GM19351 (cell line): ENCODE results near the gene NLGN1.

Source experiments
- ATAC-seq: cut with Tn5 transposase; IDR thresholded peaks from one replicate; pipeline ENCODE4 v1.9.1; 2021; ENCODE audit warnings: mild to moderate bottlenecking, moderate library complexity; ENCODE audit not compliant: unreplicated experiment

NLGN1 gene

DNA sequence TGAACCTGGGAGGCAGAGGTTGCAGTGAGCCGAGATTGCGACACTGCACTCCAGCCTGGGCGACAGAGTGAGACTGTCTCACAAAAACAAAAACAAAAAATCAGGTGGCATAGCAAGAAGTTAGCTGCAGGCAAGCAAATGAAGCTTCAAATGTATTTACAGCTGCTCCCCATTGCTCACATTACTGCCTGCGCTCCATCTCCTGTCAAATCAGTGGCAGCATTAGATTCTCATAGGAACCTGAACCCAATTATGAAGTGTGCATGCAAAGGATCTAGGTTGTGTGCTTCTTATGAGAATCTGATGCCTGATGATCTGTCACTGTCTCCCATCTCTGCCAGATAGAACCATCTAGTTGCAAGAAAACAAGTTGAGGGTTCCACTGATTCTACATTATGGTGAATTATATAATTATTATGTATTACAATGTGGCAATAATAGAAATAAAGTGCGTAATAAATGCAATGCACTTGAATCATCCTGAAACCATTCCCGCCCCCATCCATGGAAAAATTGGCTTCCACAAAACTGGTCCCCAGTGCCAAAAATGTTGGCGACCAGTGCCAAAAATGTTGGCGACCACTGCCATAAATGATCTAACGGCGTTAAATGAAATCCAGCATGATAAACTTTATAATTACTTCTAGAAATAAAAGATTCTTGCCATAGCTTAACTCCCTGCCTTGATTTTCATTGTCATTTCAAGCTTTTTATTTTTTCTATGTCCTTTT lies 844.9 kb downstream of the NLGN1 start:
- no peak for ATAC-seq

DNA sequence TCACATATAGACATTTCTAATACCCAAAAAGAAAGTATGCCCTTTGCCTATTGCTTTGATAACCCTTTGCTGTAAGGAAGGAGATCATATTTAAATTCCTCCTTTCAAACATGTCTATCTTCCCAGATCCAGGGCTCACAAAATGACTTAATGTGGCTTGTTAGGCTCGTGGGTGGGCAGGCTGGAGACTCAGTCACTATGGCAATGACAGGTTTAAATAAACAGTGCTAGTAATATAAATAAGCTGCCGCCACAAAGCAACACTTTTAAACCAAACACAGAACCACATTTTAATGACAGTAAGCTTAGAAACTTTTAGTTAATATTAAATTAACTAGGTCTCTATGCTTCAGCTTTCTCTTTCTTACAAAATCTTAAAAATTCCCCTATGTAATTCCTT lies 845.6 kb downstream of the NLGN1 start:
- ATAC-seq, result no peak

DNA sequence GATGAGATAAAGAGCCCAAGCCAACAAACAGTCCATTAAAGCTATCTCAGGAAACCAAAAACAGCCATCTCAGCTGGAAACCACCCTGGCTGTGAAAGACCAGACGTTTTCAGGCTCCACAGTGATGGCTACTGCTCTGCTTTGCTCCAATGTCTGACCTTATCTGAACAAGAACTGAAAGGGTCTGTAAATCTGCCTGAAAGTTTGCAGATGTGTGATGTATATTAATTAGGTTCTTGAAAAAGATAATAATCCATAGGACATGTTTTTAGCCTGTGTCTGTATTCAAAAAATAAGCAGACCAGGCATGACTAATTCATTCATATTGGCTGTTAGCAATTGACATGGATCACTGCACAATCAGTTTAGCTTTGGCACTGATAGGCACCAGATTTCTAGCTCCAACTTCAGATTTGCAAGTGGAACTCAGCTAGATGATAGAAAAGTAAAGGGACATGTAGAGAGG lies 850.2 kb downstream of the NLGN1 start:
- no peak for ATAC-seq

DNA sequence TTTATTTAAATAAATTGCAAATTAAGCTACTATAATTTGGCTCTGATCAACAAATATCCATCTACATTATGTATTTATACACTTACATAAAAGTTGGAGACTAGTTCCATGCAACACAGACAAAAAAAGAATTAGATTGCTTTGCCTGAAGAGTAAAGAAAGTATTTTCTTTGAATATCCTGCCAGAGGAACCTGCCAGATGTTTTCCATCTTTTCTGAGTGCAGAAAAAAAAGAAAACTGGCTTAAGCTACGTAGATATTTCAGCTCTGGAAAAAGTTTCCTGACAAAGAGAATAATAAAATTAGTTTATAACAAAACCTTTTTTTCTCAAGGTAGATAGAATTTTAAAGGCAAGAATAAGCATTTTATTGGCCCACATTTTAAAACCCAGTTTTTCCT lies 854.1 kb downstream of the NLGN1 start:
- ATAC-seq, result no peak

DNA sequence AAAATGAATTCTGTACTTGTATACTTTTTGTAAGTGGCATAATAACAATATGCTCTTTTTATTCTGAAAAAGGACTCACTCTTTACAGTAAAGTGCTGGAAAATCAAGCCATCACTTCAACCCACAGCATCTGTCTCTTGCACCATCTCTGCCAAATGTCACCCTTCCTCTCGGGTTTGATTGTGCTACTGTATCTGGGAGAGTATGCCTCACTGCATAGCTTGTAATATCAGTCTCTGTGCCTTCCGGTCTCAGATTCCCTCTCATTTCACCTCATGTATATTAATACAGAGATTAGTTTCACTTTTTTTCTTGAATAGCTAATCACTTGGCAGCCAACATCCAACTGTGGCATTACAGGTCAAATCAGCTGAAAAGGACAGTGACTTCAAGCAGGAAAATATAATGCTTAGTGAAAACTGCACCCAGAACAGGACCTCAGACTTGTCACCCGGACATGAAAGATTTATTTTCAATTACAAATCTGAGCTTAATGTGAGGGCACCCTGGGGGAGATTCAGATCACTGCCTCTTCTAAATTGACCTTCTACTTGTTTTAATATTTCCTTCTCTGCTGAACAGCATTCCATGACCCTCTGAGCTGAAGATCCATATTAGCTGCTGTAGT lies 855.8 kb downstream of the NLGN1 start:
- no peak for ATAC-seq

DNA sequence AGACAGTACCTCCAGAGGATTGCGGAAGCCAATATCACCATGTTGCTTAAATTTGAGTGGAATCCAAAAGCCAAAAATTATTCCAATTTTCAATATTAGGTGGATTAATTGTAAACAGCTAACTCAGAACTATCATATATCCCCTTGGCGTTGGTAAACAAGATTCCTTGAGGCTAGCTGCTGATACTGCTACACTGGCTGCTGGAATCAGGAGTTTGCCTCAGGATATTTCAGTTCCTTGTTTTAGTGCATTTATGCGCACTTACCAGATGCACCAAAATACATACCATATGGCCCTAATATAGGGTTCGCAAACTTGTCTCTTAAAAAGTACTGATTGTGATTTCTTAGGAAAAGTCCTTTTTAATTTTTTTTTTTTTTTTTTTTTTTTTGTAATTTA lies 856.4 kb downstream of the NLGN1 start:
- ATAC-seq, result no peak

DNA sequence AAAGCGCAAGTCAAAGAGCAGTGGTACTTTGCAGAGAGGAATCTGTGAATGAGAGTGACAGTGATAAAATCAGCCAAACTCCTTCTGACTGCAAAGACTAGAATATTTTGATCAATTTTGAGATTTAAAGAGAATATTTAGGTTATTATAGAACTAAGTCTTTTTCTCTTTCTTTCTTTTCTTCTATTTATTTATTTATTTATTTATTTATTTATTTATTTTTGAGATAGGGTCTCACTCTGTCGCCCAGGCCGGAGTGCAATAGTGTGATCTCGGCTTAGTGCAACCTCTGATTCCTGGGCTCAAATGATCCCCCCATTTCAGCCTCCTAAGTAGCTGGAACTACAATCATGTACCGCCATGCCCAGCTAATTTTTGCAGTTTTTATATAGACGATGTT lies 857.9 kb downstream of the NLGN1 start:
- ATAC-seq, result no peak

DNA sequence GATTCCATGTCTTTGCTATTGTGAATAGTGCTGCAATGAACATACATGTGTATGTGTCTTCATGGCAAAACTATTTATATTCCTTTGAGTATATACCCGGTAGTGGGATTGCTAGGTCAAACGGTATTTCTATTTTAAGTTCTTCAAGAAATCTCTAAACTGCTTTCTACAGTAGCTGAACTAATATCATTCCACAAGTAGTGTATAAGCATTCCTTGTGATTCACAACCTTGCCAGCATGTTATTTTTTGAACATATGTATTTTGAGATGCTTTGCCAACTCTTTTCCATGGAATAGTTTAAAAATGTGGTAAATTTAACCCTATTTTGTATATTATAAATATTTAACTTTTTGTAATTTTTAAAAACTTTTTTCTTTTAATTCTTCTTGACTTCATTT lies 868.9 kb downstream of the NLGN1 start:
- ATAC-seq, result no peak

DNA sequence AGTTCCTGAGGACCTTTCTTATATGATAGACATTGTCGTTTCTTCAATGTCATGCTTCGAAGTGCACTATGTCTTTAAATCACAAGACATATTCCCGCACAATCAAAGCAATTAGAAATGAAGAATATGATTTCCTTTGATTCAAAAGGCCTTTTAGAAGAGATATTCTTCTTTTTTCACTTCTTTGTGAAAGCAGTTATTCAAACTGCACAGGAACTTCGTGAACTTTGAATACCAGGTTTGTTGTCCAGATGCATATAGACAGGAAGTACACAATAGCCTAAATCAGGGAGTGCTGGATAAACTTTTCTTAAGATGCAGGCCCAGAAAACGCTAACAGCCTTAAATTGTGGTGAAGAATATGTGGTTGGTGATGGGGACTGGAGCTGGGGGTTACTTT lies 870.5 kb downstream of the NLGN1 start:
- no peak for ATAC-seq

DNA sequence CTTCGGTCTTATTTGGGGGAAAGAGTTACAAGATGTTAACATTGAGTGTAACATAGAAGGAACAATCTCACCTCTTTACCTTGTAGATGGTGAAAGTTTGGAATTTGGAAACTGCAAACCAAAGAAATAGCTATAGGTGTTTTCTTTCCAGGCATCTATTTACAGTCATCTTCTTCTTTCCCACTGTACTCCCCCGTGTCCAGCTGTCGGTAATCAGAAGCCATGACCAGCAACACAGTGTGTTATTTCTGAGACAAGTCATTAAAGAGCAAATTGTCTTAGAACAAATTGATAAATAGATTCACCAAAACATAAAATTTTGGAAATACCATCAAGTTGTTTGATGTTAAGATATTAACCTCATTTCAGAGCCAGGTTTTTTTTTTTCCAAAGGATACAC lies 871.0 kb downstream of the NLGN1 start:
- no peak for ATAC-seq

DNA sequence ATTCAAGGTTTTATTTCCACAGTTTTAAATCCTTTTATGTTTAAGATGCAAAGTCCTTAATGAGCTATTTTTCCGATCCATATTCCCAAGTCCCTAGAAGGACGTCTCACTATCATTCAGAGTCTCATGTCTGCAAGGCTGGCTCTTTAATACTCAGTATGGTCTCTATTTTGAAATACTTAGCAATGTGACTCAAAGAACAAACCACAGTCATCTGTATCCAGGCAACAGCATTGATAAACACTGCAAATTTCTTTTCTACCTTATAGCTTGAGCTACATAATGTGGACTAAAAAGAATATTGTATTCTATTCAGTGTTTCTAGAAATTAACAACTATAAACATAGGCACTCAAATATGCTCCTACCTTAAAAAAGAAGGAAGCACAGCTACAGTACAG lies 873.3 kb downstream of the NLGN1 start:
- ATAC-seq, result no peak

DNA sequence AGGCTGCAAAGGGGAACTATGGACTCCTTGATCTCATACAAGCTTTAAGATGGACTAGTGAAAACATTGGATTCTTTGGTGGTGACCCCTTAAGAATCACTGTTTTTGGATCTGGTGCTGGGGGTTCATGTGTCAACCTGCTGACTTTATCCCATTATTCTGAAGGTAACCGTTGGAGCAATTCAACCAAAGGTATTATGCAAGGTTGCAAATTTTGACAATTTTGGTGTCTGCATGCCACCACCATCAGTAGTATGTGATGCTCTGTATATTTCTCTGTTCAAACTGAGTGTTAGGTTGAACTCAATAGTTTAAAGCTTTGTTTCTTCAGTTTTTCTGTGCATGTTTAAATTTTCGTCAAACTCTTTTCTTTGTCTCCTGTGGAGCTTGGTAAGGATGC lies 877.8 kb downstream of the NLGN1 start:
- no peak for ATAC-seq

DNA sequence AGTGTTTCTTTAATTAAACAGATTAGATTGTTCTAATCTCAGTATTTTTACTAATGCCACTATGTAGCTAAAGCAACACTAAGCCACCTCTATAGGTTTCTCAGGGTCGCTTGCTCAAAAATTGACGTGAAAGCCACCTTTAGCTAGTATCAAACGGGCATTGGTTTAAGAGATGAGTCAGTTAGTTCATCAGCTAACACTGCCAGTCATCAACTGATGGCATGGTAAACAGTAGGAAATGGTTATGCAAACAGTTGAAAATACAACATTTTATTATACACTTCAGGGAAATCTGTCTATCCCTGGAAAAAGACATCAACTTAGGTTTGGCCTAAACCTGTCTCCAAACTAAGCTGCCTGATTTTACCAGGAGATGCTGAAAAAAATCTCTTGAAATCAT lies 879.3 kb downstream of the NLGN1 start:
- ATAC-seq, result no peak

DNA sequence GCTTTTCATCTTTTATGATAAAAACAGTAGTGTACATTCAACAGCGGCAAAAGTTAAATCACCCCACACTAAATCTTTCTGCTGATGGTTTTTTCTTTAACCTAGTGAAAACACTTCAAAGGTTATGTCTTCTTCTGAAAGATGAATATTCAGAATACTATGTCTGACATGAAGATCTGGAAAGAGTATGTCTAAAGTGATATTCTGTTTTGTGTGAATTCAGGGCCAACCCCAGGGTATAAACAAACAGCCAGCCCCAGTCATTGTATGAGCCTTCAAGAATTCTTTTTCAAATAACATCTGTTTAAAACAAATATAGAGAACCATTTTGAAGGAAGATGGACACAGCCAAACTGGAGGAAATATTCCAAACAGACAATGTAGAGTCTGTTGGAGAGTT lies 880.5 kb downstream of the NLGN1 start:
- ATAC-seq, result no peak

DNA sequence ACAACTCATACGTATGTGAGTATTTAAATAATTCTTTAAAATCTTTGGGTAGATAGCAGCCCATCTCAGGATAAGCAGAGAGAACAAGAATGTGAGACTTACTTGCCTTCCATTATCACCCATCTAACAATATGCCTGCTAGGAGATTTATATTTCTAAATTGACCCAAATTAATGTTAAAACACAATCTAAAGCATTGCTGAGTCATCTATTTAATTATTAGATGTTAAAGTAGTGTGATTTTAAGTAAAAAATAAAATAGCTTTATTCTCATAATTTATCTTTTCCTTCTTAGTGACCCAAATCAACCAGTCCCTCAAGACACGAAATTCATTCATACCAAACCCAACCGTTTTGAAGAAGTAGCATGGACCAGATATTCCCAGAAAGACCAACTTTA lies 882.6 kb downstream of the NLGN1 start:
- no peak for ATAC-seq

DNA sequence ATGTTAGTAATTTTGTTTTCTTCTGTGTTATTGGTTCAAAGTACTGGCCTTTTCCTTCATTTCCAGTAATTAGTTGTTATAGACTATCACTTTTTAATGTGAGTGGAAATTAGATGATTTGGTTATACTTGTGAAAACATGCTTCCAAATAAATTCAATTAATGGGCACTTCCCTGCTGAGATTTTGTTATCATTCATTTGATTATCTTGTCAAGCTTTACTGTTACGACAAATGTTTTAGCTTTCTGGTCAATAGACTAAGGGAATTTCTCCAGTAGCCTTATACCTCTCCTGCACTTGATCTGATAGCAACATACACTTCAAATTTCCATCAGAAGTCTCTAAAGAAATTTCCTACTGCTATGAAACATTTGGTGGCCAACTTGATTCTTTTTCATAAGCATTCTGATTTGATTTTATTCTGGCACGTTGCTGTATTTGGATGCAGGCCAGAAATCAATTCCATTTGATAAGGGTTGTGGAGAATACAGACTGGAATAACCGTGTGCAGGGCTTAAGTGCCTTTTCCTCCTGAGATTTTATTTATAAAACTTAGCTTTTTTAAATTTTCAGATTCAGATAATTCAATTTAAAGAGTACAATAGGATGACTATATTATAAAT lies 887.8 kb downstream of the NLGN1 start:
- no peak for ATAC-seq

DNA sequence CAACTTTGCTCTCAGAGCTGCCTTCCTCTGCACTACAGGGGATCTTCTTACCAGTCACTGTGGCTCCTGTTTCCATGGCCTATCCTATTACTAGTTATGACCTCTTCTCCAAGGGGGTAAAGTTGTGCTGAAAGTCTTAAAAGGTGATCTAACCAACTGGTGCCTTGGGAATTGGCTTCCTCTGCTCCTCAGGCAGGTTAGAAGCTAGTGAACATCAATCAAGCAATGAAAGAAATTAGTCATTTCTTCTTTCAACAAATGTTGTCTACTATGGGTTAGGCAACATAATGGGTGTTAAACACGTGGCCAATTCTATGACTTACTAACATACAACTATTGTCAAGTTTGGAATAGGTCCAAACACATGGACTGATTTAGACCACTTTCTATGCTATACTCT lies 890.2 kb downstream of the NLGN1 start:
- no peak for ATAC-seq

DNA sequence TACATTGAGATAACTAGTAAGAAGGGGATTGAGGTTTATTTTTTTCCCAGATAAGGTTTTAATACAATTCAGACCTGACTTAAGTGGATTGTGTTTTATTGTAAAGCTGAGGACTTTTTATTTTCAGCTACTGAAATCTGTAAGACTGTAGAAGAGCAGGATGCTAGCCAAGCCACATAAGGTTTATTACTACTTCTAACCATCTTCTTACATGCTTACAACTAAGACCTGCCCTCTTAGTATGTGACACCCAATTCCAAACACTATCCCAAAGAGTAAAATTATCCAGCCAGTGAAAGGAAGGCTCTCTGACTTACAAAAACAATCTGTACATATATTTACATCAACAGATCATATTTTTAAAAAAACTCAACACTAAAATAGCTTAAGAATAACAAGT lies 897.1 kb downstream of the NLGN1 start:
- ATAC-seq, result no peak

DNA sequence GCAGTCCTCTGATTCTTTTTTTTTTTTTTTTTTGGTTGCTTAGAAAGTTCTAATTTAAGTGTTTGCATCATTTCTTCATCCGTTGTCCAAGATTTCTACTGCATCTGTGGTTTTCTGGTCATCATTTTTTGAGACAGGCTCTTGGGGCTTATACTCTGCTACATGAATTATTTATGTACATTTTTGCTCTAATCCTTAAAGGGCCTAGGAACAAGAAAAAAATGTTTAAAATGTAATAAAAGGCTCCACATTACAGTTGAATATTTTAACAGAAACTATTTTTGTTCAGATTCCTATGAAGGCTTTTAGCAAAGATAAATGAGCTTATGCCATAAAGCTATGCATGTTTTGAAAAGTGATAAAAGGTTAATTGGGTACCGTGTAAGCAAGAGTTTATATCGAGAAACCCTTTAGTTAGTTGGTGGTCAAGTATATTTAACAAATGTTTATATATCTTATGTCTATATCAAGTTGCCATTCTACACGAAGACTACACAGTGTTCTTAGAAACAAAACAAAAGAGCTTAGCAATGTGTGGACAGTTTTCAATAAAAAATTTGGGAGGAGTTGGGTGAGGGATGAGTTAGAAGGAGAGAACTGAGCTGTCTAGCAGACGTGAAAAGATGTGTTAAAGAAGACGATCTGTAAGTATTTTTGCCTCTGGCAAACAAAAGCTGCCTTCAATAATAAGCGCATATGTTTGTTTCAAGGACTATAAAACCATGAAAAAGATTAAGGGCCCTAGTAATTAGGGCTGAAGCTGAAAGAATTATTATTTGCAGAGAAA lies 898.0 kb downstream of the NLGN1 start:
- ATAC-seq, result no peak

DNA sequence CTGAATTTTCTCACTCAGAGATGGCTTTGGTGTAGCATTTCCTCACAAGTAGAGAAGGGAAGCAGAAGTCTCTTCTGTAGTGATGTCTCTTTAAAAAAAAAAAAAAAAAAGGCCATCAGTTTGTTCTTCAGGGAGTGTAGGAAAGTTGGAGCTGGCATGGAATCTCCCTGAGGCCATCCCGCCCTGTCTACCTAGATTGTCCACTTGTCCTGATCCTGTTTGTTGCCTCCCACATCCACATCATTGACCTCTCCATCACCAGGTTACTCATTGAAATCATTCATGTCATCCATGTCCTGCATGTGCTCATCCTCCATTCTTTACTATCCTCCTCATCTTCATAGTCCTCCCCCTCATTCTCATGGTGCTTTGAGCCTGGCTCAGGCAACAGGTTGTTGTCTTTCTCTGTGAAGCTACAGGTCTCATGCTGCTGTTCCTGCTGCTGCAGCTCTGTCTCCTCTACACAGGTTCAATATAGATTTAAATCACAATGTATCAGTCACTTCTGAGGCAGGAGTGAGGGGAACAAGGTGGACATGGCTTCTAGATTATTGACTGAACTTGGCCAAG lies 905.3 kb downstream of the NLGN1 start:
- ATAC-seq, result no peak

DNA sequence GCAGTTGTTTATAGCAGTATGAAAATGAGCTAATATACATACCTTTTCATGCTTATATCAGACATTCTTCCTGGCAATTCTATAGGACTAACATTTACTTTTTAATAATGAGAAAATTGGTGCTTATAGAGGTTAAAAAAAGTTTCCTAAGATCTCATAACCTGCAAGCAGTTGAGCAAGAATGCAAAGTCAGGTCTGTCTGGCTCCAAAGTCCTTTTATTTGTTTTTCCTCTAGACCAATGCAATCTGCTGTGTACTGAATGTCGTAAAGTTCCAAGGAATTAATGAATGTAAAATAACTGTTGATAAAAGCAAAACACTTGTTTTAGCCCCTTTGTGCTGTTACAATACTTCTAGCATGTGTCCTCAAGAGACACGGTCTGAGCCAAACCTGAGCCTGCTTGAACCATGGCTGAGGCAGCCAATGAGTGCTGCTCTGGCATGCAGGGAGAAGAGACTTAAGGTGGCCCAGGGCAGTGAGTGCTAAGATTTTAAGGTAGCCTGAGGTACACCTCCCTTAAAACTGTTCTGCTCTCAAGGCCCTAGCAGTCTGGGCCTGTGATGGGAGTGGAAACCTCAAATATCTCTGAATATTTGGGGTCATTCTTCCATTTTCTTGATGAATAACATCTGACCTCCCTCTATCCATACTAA lies 906.5 kb downstream of the NLGN1 start:
- no peak for ATAC-seq
